NCI-H2227 treated with DMSO at 0.1 percent for 48 hours (cell line): ENCODE results near the gene CCDC89.
A peak's percentile ranks its signal among the peaks of the same experiment; 100 is the strongest.

Experiments used
- DNase-seq: peaks from one replicate; lab custom pipeline; 2025; lab: John Stamatoyannopoulos, UW

CCDC89 gene

GRCh38 chr11:85652786-85653447 lies 33.1 kb downstream of the CCDC89 start:
- DNase-seq = no peak

GRCh38 chr11:85651118-85651517 lies 34.9 kb downstream of the CCDC89 start:
- DNase-seq = no peak

GRCh38 chr11:85647604-85648299 lies 38.2 kb downstream of the CCDC89 start, which contains the start of gene TMEM126A:
Gene TMEM126A (plus strand): TSS chr11:85647967. CDS start chr11:85650256, 2,289 bp downstream.
- DNase-seq = peak; percentile 85

GRCh38 chr11:85647078-85647477 lies 38.9 kb downstream of the CCDC89 start:
- DNase-seq = no peak

GRCh38 chr11:85643191-85643614 lies 42.8 kb downstream of the CCDC89 start:
- DNase-seq = no peak

- DNase-seq = no peak
Observed at GRCh38 chr11:85634747-85635146, 51.2 kb downstream of the CCDC89 start.
